Activated CD8-positive, alpha-beta T cell treated with anti-CD3 and anti-CD28 coated beads for 36 hours (primary cell): ENCODE results near the gene ARHGAP35. TPM values are rescaled to one million over a fixed set of nuclear protein-coding genes. Genes with fewer than 3 reads are reported as not detected.

Experiments
- ATAC-seq: fragments of 200-7000 bp; cut with Tn5 transposase; one replicate; pipeline ENCODE4 v1.10.0; 2021; ENCODE audit warnings: mild to moderate bottlenecking, moderate library complexity
- CTCF ChIA-PET: fragments of 350-600 bp; sonication (Branson Sonifier 250); formaldehyde crosslinking; loops from one replicate; lab custom pipeline; 2021; ENCODE audit warnings: antibody characterized with exemption; lab: Charles Lee
- POLR2A ChIA-PET: fragments of 350-600 bp; sonication (Branson Sonifier 250); formaldehyde crosslinking; loops from one replicate; lab custom pipeline; 2021; ENCODE audit warnings: antibody characterized with exemption; lab: Charles Lee
- DNase-seq: peaks from one replicate; pipeline ENCODE4 v3.0.0-alpha.2; 2020
- H3K27ac Mint-ChIP-seq: one replicate; pipeline ENCODE4 v1.8.0; 2021; ENCODE audit warnings: mild to moderate bottlenecking, mixed read lengths
- H3K27me3 Mint-ChIP-seq: one replicate; pipeline ENCODE4 v1.8.0; 2021; ENCODE audit warnings: mixed read lengths
- H3K36me3 Mint-ChIP-seq: one replicate; pipeline ENCODE4 v1.8.0; 2021; ENCODE audit warnings: low read depth, mixed read lengths
- H3K4me1 Mint-ChIP-seq: one replicate; pipeline ENCODE4 v1.8.0; 2021; ENCODE audit warnings: low read depth, mixed read lengths
- H3K4me3 Mint-ChIP-seq: one replicate; pipeline ENCODE4 v1.8.0; 2021; ENCODE audit warnings: mild to moderate bottlenecking, moderate library complexity, mixed read lengths
- H3K9me3 Mint-ChIP-seq: one replicate; pipeline ENCODE4 v1.8.0; 2021; ENCODE audit warnings: mixed read lengths
- CTCF ChIP-seq: fragments of 200-600 bp; IDR thresholded peaks from one replicate; pipeline ENCODE4 v1.8.0; 2022; ENCODE audit warnings: antibody characterized with exemption, mild to moderate bottlenecking
- intact Hi-C: fragments of 100-400 bp; cut with micrococcal nuclease; formaldehyde crosslinking; loops from one replicate; pipeline ENCODE4 v1.10.0; 2022
- total RNA-seq, 2 experiments: library from RNA; stranded (reverse); gene quantifications; one replicate each; pipeline ENCODE4 v1.2.3, GENCODE V29; 2021

Gene ARHGAP35
- total RNA-seq, 2 experiments from 2014 or later = 15.0 to 16.4 TPM

GRCh38 chr19:46847528-46847927 is 13.3 kb upstream of the ARHGAP35 start:
- ATAC-seq (no peak), DNase-seq (no peak)
- Mint-ChIP-seq H3K27me3 (no peaks in the 10 kb centered on the region), H3K27ac (no peak overlapping the region), H3K9me3 (no peaks in the 10 kb centered on the region), H3K4me1 (peaks cover 14% of the 10 kb centered on the region), H3K4me3 (no peak overlapping the region), H3K36me3 (peaks cover 17% of the 10 kb centered on the region)
- POLR2A ChIA-PET = no interaction called here
- intact Hi-C loops = loop anchor here (10.0 kb wide), 1 partner anchor 63 kb away; the partner anchor contains the start of gene SLC1A5
- CTCF ChIA-PET = interaction anchor here (1.3 kb wide), 1 partner anchor 81 kb away, joined by 6 read pairs; no protein-coding TSS in a partner anchor
- no peak for TF ChIP-seq CTCF

- POLR2A ChIA-PET = interaction anchor here (0.6 to 1.1 kb wide), 2 partner anchors 17 to 57 kb away, joined by 3 to 4 read pairs; no protein-coding TSS in a partner anchor
Measured at GRCh38 chr19:46848389-46848788, 12.4 kb upstream of the ARHGAP35 start.

GRCh38 chr19:46849610-46850009 is 11.2 kb upstream of the ARHGAP35 start:
- intact Hi-C loops = loop anchor here (10.0 kb wide), 1 partner anchor 65 kb away; the partner anchor contains the start of gene SLC1A5

More at GRCh38 chr19:46848389-46848788, 12.4 kb upstream of the ARHGAP35 start:
- DNase-seq (no peak), ATAC-seq (no peak)
- Mint-ChIP-seq H3K36me3 (peaks cover 11% of the 10 kb centered on the region), H3K27me3 (no peaks in the 10 kb centered on the region), H3K4me3 (no peak overlapping the region), H3K27ac (no peak overlapping the region), H3K9me3 (no peaks in the 10 kb centered on the region), H3K4me1 (peaks cover 14% of the 10 kb centered on the region)
- CTCF ChIA-PET = interaction anchor here (1.1 kb wide), 1 partner anchor 90 kb away, joined by 3 read pairs; no protein-coding TSS in a partner anchor
- intact Hi-C loops = loop anchor here (10.0 kb wide), 1 partner anchor 64 kb away; the partner anchor contains the start of gene SLC1A5
- TF ChIP-seq CTCF = no peak

GRCh38 chr19:46850228-46851203 is 10.3 kb upstream of the ARHGAP35 start, which contains the start of gene AP2S1:
Gene AP2S1, minus strand, starts transcription at chr19:46850846. Its CDS starts 80 bp downstream, at chr19:46850766.
- Mint-ChIP-seq H3K36me3 (peaks cover 10% of the 10 kb centered on the region), H3K27me3 (no peaks in the 10 kb centered on the region), H3K27ac (peak within 1 kb of the TSS; percentile 85), H3K4me3 (peak within 1 kb of the TSS; percentile 98), H3K4me1 (peaks cover 15% of the 10 kb centered on the region), H3K9me3 (no peaks in the 10 kb centered on the region)
- ChIA-PET CTCF (interaction anchor here (0.9 to 2.3 kb wide), 6 partner anchors 10 to 141 kb away, joined by 3 to 12 read pairs (median 4); no protein-coding TSS in a partner anchor), POLR2A (interaction anchor here (1.3 to 2.9 kb wide), 3 partner anchors 61 to 100 kb away, joined by 3 to 7 read pairs (median 3); partner anchors contain the start of gene SLC1A5)
- peak; percentile 96 for DNase-seq
- no peak for TF ChIP-seq CTCF
- intact Hi-C loops = no loop called here
- ATAC-seq = peak; percentile 99

More at GRCh38 chr19:46849610-46850009, 11.2 kb upstream of the ARHGAP35 start:
- DNase-seq (no peak), ATAC-seq (no peak)
- Mint-ChIP-seq H3K4me1 (peaks cover 14% of the 10 kb centered on the region), H3K27me3 (no peaks in the 10 kb centered on the region), H3K36me3 (peaks cover 10% of the 10 kb centered on the region), H3K9me3 (no peaks in the 10 kb centered on the region), H3K4me3 (peak overlapping the region; percentile 98), H3K27ac (peak overlapping the region; percentile 85)
- TF ChIP-seq CTCF = no peak
- POLR2A ChIA-PET = interaction anchor here (1.3 to 2.9 kb wide), 3 partner anchors 61 to 99 kb away, joined by 3 to 7 read pairs (median 3); partner anchors contain the start of gene SLC1A5
- CTCF ChIA-PET = interaction anchor here (1.4 to 2.3 kb wide), 3 partner anchors 9 to 101 kb away, joined by 3 to 12 read pairs (median 4); no protein-coding TSS in a partner anchor
